ENCODE data around the gene ACOT2. TPM values are rescaled to one million over a fixed set of nuclear protein-coding genes. Genes with fewer than 3 reads are reported as not detected.
"Not testable (repeated sequence)": the region's sequence is repeated elsewhere in the genome, so short reads cannot be mapped to it uniquely, and the experiment has no call there.

Gene ACOT2, protein sequence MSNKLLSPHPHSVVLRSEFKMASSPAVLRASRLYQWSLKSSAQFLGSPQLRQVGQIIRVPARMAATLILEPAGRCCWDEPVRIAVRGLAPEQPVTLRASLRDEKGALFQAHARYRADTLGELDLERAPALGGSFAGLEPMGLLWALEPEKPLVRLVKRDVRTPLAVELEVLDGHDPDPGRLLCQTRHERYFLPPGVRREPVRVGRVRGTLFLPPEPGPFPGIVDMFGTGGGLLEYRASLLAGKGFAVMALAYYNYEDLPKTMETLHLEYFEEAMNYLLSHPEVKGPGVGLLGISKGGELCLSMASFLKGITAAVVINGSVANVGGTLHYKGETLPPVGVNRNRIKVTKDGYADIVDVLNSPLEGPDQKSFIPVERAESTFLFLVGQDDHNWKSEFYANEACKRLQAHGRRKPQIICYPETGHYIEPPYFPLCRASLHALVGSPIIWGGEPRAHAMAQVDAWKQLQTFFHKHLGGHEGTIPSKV
- 5.5 and 5.9 TPM in 2 replicates for total RNA-seq

DNA sequence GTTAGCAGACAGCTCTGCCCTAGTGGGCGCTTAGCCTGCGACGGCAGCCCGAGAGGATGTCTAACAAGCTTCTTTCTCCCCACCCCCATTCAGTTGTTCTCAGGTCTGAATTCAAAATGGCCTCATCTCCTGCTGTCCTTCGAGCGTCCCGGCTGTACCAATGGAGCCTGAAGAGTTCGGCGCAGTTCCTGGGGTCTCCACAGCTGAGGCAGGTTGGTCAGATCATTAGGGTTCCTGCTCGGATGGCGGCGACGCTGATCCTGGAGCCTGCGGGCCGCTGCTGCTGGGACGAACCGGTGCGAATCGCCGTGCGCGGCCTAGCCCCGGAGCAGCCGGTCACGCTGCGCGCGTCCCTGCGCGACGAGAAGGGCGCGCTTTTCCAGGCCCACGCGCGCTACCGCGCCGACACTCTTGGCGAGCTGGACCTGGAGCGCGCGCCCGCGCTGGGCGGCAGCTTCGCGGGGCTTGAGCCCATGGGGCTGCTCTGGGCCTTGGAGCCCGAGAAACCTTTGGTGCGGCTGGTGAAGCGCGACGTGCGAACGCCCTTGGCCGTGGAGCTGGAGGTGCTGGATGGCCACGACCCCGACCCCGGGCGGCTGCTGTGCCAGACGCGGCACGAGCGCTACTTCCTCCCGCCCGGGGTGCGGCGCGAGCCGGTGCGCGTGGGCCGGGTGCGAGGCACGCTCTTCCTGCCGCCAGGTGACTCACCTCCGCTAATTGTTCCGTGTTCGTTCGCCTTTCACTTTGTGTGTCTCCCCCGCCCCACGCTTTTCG, at the start of gene ACOT2:
TSS of gene ACOT2 (plus strand) at position 29 of the 774 bp plus-strand sequence. CDS start at position 57, 28 bp downstream.
- H3K9me3 Mint-ChIP-seq; H3K27me3 Mint-ChIP-seq (ENCODE audit: insufficient read depth): not testable (repeated sequence)
- H3K4me3 Mint-ChIP-seq: peak within 1 kb of the TSS; percentile 92
- peaks cover 20% of the 10 kb centered on the region for H3K36me3 Mint-ChIP-seq (ENCODE audit: low read depth)
- peak within 1 kb of the TSS; percentile 97 for H3K27ac Mint-ChIP-seq
- peak; percentile 65 for DNase-seq (ENCODE audit: low spot score)
- intact Hi-C loops (cut with micrococcal nuclease): loop anchor here (1.0 to 5.0 kb wide), 9 partner anchors 43 to 318 kb away; partner anchors contain the start of genes ACOT6, PNMA1, PTGR2 and ZNF410
- peaks cover 39% of the 10 kb centered on the region for H3K4me1 Mint-ChIP-seq (ENCODE audit: low read depth)

- Mint-ChIP-seq H3K36me3 (ENCODE audit: low read depth) (no peaks in the 10 kb centered on the region), H3K4me1 (ENCODE audit: low read depth) (no peaks in the 10 kb centered on the region), H3K9me3 (no peaks in the 10 kb centered on the region), H3K27me3 (ENCODE audit: insufficient read depth) (peaks cover 4% of the 10 kb centered on the region), H3K27ac (no peak overlapping the region), H3K4me3 (no peak overlapping the region)
- intact Hi-C loops (cut with micrococcal nuclease): no loop called here
- DNase-seq (ENCODE audit: low spot score): no peak
Measured at GRCh38 chr14:73521229-73521628, 47.8 kb upstream of the ACOT2 start.

DNA sequence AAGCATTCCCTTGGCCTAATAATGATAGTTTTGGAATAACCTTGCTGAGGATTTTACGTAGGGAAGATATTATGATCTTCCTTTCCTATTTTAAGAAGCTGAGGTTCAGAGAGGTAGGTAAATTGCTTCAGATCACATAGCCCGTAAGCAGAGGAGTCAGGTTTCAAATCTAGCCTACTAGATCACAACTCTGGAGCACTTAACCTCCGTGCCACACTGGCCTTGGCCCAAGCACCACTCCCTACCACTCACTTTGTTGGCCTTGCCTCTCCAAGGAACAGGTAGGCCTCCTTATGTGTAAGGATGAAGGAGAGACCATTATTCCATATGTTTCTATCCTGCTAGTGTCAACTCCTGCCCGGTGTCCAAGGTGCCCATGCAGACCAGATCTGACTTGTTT, 44.5 kb upstream of the ACOT2 start:
- Mint-ChIP-seq H3K27me3 (ENCODE audit: insufficient read depth) (no peaks in the 10 kb centered on the region), H3K9me3 (no peaks in the 10 kb centered on the region), H3K27ac (no peak overlapping the region), H3K36me3 (ENCODE audit: low read depth) (no peaks in the 10 kb centered on the region), H3K4me1 (ENCODE audit: low read depth) (no peaks in the 10 kb centered on the region), H3K4me3 (no peak overlapping the region)
- intact Hi-C loops (cut with micrococcal nuclease): no loop called here
- no peak for DNase-seq (ENCODE audit: low spot score)

- no peaks in the 10 kb centered on the region for H3K36me3 Mint-ChIP-seq (ENCODE audit: low read depth)
- no peaks in the 10 kb centered on the region for H3K27me3 Mint-ChIP-seq (ENCODE audit: insufficient read depth)
- no peak overlapping the region for H3K27ac Mint-ChIP-seq
- no peaks in the 10 kb centered on the region for H3K4me1 Mint-ChIP-seq (ENCODE audit: low read depth)
- no peak overlapping the region for H3K4me3 Mint-ChIP-seq
- H3K9me3 Mint-ChIP-seq: no peaks in the 10 kb centered on the region
- intact Hi-C loops (cut with micrococcal nuclease): no loop called here
- no peak for DNase-seq (ENCODE audit: low spot score)
Measured at GRCh38 chr14:73526036-73526984, 42.7 kb upstream of the ACOT2 start.

DNA sequence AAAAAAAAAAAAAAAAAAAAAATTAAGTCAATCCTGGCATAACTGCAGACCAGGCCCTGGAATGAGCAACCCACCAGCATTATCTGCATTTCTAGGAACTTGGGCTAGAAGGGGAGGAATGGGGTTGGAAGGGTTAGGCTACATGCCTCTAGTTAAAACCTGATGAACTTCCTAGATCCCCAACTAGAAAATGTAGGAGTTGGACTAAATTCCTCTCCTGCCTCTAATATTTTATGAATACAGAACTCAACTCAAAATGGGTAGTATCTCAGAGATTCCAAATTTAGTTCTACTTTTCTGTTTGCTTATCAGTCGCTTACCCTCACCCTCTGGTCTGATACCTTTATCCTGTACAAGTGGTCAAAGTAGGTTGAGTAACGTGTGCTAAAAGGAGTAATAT, 39.7 kb upstream of the ACOT2 start:
- not testable (repeated sequence) for H3K27ac Mint-ChIP-seq; H3K9me3 Mint-ChIP-seq; H3K36me3 Mint-ChIP-seq (ENCODE audit: low read depth); H3K4me1 Mint-ChIP-seq (ENCODE audit: low read depth); H3K27me3 Mint-ChIP-seq (ENCODE audit: insufficient read depth); H3K4me3 Mint-ChIP-seq; DNase-seq (ENCODE audit: low spot score)
- intact Hi-C loops (cut with micrococcal nuclease): loop anchor here (2.0 kb wide), 1 partner anchor 29 kb away; the partner anchor contains the start of gene HEATR4

DNA sequence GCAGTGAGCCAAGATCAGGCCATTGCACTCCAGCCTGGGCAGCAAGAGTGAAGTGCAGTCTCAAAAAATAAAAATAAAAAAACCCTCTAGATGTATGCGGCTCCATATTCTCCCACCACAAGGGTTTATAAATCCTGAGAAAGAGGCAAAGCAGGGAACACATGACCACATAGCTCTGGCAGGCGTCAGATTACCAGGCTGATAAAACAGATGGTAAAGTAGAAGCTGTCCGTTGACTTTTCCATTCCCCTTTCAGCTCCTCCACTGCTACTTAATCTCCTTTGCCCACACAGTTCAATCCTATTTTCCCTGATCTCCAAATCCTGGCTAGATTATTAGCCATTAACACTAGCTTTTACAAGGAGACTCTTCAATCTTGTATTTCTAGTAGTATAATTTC, 37.0 kb upstream of the ACOT2 start:
- H3K4me1 Mint-ChIP-seq (ENCODE audit: low read depth); intact Hi-C loops (cut with micrococcal nuclease); DNase-seq (ENCODE audit: low spot score); H3K27me3 Mint-ChIP-seq (ENCODE audit: insufficient read depth); H3K27ac Mint-ChIP-seq; H3K36me3 Mint-ChIP-seq (ENCODE audit: low read depth); H3K4me3 Mint-ChIP-seq; H3K9me3 Mint-ChIP-seq: not testable (repeated sequence)

DNA sequence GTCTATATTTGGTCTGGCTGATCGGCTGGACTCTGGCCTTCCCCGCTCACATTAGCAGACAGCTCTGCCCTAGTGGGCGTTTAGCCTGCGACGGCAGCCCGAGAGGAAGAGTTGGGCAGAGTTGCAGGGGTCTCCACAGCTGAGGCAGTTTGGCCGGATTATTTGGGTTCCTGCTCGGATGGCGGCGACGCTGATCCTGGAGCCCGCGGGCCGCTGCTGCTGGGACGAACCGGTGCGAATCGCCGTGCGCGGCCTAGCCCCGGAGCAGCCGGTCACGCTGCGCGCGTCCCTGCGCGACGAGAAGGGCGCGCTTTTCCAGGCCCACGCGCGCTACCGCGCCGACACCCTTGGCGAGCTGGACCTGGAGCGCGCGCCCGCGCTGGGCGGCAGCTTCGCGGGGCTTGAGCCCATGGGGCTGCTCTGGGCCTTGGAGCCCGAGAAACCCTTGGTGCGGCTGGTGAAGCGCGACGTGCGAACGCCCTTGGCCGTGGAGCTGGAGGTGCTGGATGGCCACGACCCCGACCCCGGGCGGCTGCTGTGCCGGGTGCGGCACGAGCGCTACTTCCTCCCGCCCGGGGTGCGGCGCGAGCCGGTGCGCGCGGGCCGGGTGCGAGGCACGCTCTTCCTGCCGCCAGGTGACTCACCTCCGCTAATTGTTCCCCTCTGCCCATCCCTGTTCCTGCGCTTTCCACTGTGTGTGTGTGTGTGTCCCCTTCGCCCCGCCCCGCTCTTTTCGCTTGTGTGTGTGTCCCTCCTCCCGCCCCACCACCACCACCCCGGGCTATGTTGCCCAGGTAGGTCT, 31.6 kb upstream of the ACOT2 start:
- DNase-seq (ENCODE audit: low spot score); H3K4me1 Mint-ChIP-seq (ENCODE audit: low read depth); H3K27ac Mint-ChIP-seq; intact Hi-C loops (cut with micrococcal nuclease); H3K9me3 Mint-ChIP-seq; H3K36me3 Mint-ChIP-seq (ENCODE audit: low read depth): not testable (repeated sequence)
- Mint-ChIP-seq H3K4me3 (peak overlapping the region; percentile 54), H3K27me3 (ENCODE audit: insufficient read depth) (peaks cover 11% of the 10 kb centered on the region)

- peaks cover 11% of the 10 kb centered on the region for H3K27me3 Mint-ChIP-seq (ENCODE audit: insufficient read depth)
- intact Hi-C loops (cut with micrococcal nuclease); H3K27ac Mint-ChIP-seq; H3K4me1 Mint-ChIP-seq (ENCODE audit: low read depth); H3K4me3 Mint-ChIP-seq; H3K9me3 Mint-ChIP-seq; H3K36me3 Mint-ChIP-seq (ENCODE audit: low read depth): not testable (repeated sequence)
- peak; percentile 21 for DNase-seq (ENCODE audit: low spot score)
Measured at GRCh38 chr14:73539017-73539416, 30.0 kb upstream of the ACOT2 start.

- H3K36me3 Mint-ChIP-seq (ENCODE audit: low read depth); H3K4me1 Mint-ChIP-seq (ENCODE audit: low read depth); H3K9me3 Mint-ChIP-seq; DNase-seq (ENCODE audit: low spot score); H3K27me3 Mint-ChIP-seq (ENCODE audit: insufficient read depth); H3K4me3 Mint-ChIP-seq; intact Hi-C loops (cut with micrococcal nuclease); H3K27ac Mint-ChIP-seq: not testable (repeated sequence)
Measured at GRCh38 chr14:73542961-73543360, 26.1 kb upstream of the ACOT2 start.

DNA sequence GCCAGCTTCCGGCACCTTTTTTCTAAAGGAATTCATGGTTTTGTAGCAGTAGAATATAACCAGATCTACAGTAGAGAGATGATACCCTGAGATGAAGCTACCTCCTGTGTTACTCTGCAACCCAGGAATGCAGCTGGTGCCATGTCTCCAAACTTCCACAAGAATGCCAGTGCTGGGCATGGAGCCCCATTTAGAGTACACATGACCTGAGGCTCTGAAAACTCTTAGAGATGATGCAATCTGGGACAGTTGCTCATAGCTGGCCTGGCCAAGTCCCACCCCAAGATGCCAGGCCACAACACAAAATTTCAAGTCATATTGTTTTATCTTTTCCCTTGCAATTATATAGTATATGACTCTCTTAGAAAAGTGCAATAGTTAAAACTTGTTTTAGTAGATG, 23.7 kb upstream of the ACOT2 start:
- not testable (repeated sequence) for DNase-seq (ENCODE audit: low spot score)

DNA sequence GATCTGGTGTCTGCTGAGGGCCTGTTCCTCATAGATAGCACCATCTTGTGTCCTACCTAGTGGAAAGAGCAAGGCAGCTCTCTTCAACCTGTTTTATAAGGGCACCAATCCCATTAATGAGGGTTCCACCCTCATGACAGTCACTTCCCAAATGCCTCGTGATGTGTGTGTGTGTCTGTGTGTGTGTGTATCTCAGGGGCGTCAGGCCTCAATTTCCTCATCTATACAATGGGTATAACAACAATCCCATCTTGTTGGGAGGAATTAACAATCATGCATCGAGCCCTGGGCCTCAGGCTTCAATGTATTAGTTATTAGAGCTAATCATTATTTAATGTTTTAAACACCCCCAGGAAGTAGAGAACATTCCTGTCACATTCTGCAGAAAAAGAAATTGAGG, 19.9 kb upstream of the ACOT2 start:
- H3K4me1 Mint-ChIP-seq (ENCODE audit: low read depth); H3K9me3 Mint-ChIP-seq; H3K27ac Mint-ChIP-seq; H3K36me3 Mint-ChIP-seq (ENCODE audit: low read depth); intact Hi-C loops (cut with micrococcal nuclease); H3K27me3 Mint-ChIP-seq (ENCODE audit: insufficient read depth); H3K4me3 Mint-ChIP-seq; DNase-seq (ENCODE audit: low spot score): not testable (repeated sequence)

More for the DNA sequence above, 23.7 kb upstream of the ACOT2 start:
- intact Hi-C loops (cut with micrococcal nuclease); H3K4me1 Mint-ChIP-seq (ENCODE audit: low read depth); H3K27me3 Mint-ChIP-seq (ENCODE audit: insufficient read depth); H3K27ac Mint-ChIP-seq; H3K9me3 Mint-ChIP-seq; H3K36me3 Mint-ChIP-seq (ENCODE audit: low read depth); H3K4me3 Mint-ChIP-seq: not testable (repeated sequence)
